ENCODE results near the gene PAK2.
"Not testable (repeated sequence)": the region's sequence is repeated elsewhere in the genome, so short reads cannot be mapped to it uniquely, and the experiment has no call there.

DNA sequence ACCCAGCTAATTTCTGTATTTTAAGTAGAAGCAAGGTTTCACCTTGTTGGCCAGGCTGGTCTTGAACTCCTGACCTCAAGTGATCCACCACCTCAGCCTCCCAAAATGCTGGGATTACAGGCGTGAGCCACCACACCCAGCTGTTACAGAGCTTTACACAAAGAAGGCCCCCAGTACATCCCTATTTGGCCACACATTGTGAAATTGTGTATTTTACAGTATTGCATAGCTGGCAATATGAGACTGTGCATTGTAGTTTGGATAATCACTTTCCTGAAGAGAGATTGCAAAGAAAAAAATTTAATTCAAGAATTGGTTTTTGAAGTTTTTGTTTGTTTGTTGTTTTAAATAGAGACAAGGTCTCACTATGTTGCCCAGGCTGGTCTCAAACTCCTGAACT is 97.0 kb downstream of the PAK2 start:
- TF ChIP-seq, protein P1, sequence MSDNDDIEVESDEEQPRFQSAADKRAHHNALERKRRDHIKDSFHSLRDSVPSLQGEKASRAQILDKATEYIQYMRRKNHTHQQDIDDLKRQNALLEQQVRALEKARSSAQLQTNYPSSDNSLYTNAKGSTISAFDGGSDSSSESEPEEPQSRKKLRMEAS (CRISPR knock-in tag; IDR thresholded peaks at IDR 0.05), result not testable (repeated sequence)
- TF ChIP-seq, protein P2, sequence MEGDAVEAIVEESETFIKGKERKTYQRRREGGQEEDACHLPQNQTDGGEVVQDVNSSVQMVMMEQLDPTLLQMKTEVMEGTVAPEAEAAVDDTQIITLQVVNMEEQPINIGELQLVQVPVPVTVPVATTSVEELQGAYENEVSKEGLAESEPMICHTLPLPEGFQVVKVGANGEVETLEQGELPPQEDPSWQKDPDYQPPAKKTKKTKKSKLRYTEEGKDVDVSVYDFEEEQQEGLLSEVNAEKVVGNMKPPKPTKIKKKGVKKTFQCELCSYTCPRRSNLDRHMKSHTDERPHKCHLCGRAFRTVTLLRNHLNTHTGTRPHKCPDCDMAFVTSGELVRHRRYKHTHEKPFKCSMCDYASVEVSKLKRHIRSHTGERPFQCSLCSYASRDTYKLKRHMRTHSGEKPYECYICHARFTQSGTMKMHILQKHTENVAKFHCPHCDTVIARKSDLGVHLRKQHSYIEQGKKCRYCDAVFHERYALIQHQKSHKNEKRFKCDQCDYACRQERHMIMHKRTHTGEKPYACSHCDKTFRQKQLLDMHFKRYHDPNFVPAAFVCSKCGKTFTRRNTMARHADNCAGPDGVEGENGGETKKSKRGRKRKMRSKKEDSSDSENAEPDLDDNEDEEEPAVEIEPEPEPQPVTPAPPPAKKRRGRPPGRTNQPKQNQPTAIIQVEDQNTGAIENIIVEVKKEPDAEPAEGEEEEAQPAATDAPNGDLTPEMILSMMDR (IDR thresholded peaks at IDR 0.05), result not testable (repeated sequence)
- not testable (repeated sequence) for TF ChIP-seq JUN (CRISPR knock-in tag; IDR thresholded peaks at IDR 0.05); TEAD4 (CRISPR knock-in tag; IDR thresholded peaks at IDR 0.05); NR2C2 (CRISPR knock-in tag; IDR thresholded peaks at IDR 0.05); IRF2 (CRISPR knock-in tag; IDR thresholded peaks at IDR 0.05; ENCODE audit: borderline replicate concordance, low read depth)
- TF ChIP-seq, protein P3, sequence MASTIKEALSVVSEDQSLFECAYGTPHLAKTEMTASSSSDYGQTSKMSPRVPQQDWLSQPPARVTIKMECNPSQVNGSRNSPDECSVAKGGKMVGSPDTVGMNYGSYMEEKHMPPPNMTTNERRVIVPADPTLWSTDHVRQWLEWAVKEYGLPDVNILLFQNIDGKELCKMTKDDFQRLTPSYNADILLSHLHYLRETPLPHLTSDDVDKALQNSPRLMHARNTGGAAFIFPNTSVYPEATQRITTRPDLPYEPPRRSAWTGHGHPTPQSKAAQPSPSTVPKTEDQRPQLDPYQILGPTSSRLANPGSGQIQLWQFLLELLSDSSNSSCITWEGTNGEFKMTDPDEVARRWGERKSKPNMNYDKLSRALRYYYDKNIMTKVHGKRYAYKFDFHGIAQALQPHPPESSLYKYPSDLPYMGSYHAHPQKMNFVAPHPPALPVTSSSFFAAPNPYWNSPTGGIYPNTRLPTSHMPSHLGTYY (CRISPR knock-in tag; IDR thresholded peaks at IDR 0.05), result not testable (repeated sequence)

Measured in WTC11 (cell line).